IPS-18c (cell line): ENCODE results near the gene MSS51.

Source experiments
- H3K4me3 ChIP-seq: 2 replicates; pipeline ENCODE4 v1.7.0; 2013; ENCODE audit warnings: low read depth, mild to moderate bottlenecking, low read length, moderate library complexity; ENCODE audit not compliant: insufficient read depth
- H3K9me3 ChIP-seq: one replicate; pipeline ENCODE4 v1.6.1; 2013; ENCODE audit warnings: mild to moderate bottlenecking, low read length, moderate library complexity; ENCODE audit not compliant: control insufficient read depth, insufficient read depth

MSS51 gene

GRCh38 chr10:73388228-73388627 lies 45.1 kb downstream of the MSS51 start:
- no peak overlapping the region for H3K4me3 ChIP-seq
- H3K9me3 ChIP-seq, result no peaks in the 10 kb centered on the region

- no peaks in the 10 kb centered on the region for H3K9me3 ChIP-seq
- H3K4me3 ChIP-seq, result no peak overlapping the region
Observed at GRCh38 chr10:73386583-73386982, 46.8 kb downstream of the MSS51 start.

GRCh38 chr10:73379064-73379748 lies 54.2 kb downstream of the MSS51 start:
- no peak overlapping the region for H3K4me3 ChIP-seq
- no peaks in the 10 kb centered on the region for H3K9me3 ChIP-seq

- H3K9me3 ChIP-seq, result no peaks in the 10 kb centered on the region
- H3K4me3 ChIP-seq, result no peak overlapping the region
Observed at GRCh38 chr10:73376679-73377078, 56.7 kb downstream of the MSS51 start.
